Activated T-cell treated with anti-CD3 and anti-CD28 coated beads, Interleukin-2, amount 50 U/mL, for 48 hours (primary cell): Measurements from ENCODE around the gene ARHGEF10L.

Experiments used
- DNase-seq, 2 experiments: peaks; one replicate each; pipeline ENCODE4 v3.0.0-alpha.2; 2020

Gene ARHGEF10L

DNA sequence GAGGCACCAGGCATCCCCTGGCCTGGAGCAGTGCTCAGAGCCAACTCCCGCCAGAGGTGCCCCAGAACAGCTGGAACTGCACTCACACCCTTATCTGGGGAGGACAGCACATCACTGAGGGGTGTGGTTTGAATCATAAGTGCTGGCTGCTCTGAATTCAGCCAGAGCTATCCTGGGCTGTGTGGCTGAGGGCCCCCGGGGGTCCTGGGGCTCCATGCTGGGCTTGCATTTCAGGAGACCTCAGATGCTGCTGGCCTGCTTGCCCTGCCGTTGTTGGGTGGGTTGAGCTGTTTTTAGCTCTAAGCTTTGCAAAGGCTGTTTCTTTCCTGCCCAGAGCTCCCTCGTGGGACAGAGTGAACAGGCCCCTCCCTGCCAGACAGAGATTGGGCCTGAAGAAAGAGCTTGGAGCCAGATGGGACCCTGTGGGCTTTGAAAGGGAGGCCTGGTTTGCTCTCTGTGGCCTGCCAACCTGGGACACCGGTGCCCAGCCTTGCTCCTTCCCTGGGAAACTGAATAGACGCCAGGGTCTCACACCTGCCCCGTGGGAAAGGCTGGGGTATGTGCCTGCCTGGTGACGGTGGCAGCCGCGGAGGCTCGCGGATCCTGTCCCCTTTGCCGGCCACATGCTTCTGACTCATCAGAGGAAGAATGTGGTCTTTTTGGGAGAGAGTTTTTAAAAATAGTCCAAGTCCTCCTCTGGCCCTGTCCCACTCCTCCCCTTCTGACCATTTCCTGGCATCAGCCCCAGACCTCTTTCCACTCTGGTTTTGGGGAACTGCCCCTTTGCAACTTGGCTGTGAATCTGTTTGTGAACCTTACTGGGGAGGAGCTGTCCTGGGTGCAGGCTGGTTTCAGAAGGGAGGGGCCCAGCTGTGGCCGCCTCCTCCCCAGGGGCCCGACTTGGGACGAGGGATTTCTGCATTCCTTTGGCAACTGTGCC lies 30.0 kb downstream of the ARHGEF10L start:
- DNase-seq: no peak

DNA sequence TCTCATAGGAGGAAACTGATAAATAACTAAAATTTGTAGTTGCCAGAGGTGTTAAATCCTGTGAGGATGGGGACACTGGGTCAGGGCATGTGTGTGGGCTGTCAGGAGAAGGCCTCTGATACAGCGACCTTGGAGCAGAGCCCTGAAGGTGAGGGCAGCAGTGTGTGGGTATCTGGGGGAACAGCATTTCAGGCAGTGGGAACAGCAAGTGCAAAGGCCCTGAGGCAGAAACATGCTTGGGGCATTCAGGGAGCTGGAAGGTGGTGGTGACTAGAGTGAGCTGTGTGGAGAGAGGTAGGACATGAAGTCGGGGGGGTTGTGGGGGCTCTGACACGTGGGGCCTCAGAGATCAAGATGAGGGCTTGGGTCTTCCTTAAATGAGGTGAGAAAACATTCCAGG lies 30.7 kb downstream of the ARHGEF10L start:
- no peak for DNase-seq

DNA sequence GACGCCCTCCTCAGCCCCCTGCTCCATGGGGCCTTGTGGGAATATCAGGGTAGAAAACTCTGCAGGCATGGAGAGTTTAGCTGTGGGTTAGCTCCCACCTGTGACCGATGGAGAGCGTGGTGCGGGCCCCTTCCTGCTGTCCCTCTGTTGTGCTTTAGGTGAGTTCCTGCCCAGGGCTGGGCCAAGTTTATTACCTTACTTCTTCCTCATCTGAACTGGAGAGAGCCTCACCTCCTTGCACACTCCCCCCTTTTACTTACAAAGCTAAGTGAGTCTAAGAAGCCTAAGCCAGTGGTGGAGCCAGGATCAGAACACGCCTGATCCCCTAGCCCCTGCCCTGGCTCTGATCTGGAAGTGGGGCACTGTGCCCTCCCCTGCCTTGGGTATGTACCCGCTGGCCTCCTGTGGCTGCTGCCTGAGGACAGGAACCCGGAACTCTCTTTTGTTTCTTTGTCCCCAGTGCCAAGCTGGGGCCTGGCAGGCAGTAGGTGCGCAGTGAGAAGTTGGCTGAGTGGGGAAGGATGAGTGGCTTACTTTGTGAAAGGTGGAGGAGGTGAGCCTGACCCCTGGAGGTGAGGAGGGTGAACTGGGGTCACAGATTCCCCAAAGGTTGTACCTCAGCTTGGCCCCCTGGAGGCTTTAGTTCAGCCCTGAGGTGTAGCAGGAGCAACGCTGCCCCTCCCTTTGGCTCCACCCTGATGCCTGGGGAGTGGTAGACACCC lies 32.9 kb downstream of the ARHGEF10L start:
- DNase-seq: peak in 1 of 2 experiments; percentile 19

DNA sequence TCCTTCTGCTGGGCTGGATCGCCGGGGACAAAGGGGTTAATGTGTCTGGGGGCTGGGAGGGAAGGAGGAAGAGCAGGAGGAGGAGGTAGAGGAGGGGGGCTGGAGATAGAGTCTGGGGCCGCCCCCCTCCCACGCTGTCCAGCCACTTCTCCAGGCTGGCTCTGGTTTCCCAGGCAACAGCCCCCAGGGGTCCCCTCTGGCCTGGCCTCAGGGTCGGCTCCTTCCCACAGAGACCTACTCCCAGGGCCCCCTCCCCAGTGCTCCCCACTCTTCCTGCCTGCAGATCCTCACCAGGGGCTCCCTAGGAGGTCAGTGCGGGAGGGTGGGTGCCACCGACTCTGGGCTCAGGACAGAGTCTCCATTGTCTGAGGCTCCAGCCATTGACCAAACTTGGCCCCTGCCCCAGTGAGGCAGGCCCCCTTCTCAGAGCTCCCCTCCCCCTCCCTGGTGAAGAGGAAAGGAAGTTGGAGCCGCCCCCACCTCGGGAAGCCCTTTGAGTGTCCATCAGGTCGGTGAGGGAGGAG lies 34.1 kb downstream of the ARHGEF10L start:
- DNase-seq: no peak

DNA sequence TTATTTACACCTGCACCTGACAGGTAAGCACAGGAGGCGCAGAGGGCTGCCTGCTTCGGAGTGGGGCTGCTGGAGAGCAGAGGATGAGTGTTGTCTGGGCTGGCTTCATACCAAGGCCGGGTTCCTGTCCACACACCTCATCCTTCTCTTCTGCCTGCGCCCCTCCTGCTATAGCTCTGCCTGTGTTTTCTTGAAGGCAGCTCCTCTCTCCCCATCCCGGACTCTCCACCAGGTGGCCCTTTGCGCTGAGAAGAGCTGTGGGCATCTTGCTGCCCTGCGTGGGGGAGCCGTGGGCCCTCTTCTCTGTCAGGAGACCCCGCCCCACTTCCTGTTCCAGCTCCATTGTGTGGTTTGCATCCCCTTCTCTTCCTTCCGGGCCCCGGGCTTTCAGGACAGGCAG lies 35.0 kb downstream of the ARHGEF10L start:
- no peak for DNase-seq

DNA sequence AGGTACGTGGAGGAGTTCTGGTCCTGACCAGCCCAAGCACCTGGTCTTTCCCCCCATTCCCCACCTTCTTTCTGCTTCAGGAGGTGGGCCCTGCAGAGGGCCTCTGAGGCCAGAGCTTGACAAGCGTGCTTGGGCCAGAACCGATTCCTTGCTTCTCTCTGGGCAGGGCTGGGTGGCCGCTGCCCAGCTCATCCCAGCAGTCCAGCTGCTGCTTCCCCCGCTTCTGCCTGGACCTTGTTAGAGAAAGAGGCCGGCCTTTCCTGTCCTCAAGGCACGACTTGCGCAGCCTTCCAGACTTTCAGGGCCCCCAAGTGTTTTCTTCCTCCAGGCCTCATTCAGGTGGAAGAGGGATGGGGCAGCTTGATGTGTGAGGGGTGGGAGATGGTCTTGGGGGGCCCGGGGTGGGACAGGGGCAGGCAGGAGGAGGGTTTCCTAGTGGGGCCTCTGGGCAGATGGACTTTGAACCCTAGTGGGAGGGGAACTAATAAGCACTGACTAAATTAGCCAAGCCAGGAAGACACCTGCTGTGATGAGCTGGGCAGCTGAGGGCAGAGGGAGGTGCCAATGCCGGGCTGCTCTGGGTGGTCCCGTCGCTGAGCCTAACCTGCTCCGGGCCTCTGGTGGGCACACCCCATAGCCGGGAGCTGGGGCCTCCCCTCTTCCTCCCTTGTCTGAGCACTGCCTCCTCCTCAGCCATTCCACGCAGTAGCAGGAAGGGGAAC lies 36.5 kb downstream of the ARHGEF10L start:
- DNase-seq: no peak

DNA sequence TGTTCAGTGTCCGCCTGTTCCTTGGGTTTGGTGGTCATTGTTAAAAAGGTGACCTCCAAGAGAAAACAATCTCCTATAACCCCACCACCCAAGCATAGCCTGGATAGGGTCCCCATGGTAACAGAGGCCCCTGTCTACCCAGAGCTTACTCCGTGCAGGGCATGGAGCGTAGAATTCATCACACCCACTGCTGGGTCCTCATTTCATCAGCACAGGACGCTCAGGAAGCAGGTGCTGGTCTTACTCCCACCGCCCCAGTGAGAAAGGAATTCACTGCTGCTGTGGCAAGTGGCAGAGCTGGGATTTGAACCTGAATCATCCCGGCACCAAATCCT lies 37.0 kb downstream of the ARHGEF10L start:
- no peak for DNase-seq

DNA sequence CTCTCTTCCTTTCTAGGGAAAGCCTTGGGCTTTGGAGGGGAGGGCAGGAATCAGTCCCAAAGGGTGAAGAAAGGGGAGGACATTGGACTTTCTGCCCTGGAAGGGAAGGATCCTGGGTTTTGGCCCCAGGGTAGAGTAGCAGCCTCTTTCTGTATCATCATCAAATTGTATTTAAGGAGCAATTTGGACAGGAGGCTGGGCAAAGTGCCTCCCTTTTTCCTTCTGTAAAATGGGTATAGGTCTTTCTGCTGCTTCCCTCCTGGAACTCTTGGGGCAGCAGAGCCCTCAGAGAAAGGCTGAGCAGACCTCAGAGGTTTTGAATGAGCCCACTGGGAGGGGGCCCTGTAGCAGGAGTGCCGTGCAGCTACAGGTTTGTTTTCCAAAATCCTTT lies 38.4 kb downstream of the ARHGEF10L start:
- DNase-seq: no peak

DNA sequence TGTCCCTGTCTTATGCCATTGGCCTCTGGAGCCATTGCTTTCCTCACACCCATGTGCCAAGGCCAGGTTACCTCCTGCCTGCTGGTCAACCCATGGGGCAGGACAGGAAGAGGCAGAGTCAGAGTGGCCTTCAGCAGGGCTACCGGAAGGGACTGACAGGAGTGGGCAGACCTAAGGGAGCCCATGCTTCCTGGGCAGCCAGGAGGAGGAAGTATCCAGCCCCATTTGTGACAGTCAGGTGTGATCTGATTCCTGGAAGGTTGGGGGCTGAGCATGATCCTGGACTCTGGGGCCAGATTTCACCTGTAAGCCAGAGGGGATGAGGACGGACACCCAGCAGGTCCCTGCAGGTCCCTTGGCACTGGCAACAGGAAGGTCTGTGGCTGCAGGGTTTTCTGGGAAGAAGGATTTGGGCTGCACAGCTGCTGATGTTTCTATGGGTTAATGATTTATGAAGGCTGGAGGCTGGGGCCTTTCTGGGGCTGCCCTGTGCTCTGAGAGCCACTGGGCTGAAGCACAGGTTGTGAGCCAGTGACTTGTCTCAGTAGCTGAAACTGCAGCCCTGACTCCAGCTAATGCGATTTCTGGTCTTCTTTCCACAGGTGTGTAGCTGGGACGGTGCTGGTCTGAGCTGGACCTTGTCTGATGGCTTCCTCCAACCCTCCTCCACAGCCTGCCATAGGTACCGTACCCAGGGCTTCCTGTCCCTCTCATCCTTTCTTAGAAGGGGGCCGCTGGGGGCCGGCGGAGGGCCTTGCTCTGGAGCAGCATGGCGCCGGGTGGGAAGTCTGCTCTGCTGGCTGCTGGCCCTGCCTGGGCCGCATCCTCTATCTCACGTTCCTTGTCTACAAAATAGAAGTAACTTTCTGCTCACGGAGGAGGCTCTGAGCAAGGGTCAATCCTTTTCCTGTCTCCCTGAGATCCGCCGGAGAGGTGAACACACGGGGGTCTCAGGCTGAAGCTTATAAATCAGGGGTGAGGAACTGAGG lies 40.7 kb downstream of the ARHGEF10L start:
- no peak for DNase-seq

DNA sequence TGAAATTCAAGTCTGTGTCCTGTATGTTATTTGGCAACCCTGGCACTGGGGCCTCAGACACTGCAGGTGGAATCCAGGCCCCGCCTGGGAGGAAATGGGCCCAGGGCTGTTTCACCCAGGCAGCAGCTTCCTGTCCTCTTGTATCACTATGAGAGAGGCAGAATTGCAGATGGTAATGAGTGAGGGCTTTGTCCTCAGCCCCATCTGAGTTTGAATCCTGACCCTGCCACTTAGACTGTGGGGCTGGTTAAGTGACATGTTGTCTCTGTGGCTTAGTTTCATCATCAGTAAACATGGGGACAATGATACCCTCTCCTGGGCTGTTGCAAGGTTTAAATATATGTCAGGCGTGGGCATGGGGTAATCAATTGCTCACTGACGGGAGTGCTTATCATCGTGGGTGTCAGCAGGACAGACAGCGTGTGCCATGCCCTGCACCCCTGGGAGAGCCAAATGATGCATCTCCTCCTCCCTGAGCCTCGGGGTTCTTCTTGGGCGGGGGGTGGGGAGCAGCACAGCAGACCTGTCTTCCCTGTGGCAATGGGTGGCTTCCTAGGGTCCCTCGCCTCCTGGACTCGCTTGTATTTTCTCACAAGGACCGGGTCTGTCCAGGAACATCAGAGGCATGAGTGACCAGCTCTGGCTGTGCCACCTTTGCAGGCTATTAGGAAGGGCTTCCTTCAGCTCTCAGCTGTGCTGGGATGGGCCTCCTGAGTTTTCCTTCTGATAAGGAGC lies 42.1 kb downstream of the ARHGEF10L start:
- DNase-seq: no peak

DNA sequence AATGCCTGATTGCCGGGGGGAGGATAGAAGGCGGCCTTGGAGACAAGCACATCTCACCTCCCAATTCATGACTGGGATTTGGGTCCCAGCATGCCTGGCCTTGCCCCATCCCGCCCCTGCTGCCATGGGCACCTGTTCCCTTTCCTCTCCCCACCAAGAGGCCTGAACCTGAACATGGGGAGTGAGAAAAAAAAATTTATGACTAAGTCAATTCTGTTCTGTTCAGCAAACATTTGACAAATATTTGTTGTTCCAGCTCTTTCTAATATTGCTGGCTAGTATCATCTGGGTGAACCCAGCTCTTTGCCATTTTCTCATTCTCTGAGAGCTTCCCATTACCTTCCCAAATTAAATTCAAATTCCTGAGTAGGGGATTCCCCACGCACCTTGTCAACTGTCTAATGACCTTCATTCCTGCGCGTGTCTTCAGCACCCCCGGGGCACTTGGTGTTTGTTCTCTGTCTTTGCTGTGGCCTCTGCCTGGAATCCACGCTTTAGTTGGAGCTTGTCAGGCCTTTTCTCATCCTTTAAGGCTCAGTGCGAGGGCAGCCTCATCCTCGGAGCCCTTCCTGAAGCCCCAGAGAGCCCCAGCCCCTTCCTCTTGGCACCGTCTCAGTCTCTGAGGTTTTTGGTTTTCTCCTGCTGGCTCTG lies 42.8 kb downstream of the ARHGEF10L start:
- DNase-seq: no peak

DNA sequence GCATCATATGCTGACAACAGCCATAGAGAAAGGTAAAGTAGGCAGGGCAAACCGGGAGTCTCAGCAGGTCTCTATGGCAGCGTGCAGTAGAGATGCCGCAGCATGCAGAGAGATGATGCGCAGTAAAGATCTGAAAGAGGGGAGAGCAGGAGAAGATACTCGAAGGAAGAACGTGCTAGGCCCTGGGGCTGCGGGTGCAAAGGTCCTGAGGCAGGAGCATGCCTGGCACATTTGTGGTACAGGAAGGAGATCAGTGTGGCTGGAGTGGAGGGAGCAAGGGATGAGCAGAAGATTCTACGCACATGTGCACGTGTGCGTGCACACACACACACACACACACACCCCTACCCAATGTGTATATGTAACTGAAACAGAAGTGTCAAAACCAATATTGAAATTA lies 45.0 kb downstream of the ARHGEF10L start:
- DNase-seq: no peak

DNA sequence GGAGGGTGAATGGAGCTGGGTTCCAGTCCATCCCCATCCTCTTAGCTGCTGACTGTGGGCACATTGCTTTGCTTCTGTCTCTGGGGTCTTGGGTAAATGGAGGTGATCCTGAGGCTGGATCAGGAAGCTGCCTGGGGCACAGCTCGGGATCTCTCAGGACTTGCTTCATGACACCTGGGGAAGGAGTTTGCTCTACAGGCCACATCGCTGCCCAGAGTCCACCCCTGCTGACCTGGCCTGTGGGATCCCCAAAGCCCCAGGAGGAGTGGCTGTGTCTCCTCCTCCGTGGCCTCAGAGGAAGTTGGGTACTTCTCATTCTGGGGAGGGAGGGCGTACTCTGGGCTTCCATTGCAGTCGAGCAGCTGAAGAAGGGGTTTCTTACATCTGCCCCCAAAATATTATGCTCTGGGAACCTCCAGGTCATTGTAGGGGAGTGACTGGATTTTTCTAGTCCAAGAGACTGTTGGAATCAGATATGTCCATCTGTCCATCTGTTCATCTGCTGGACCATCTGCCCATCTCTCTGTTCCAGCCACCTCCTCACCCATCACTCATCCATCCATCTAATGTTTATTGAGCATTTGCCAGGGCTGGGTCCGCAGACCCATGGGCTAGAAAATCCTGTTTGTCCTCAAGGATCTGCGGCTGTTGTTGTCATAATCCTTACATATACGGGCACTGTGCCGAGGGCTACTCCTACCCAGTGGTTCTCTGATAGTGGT lies 45.9 kb downstream of the ARHGEF10L start:
- DNase-seq: no peak

DNA sequence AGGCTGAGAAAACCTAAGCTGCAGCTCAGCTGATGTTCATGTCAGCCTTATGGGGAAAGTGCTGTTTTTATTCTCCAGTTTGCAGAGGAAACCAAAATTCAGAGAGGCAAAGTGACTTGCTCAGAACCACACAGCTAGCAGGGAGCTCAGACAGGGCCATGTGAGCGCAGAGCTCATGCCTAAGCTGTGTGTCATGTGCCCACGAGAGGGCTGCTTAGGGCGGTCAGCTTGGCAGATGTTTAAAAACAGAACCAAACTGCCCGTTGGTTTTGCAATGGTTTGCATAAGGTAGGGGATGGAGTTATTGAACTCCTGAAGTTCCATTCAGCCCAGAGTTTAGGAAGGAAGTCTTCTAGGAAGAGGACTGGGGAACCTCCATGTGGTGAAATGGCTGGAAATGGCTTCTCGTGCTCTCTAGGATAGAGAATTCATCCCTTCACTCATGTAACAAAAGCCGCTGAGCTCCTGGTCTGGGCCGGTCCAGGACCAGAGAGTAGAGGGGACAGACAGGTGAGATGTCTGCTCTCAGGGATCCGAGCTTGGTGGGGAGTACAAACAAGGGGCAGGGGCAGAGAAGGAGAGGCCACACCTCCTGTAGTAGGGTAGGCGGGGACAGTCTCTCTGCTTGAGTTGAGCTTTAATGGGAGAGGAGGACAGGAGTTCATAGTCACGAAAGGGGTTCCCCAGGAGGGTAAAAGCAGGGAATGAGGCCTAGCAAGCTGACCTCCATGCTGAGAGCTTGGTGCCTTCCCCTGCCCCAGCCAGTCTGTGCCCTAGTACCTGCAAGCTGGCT lies 46.9 kb downstream of the ARHGEF10L start:
- DNase-seq: no peak

DNA sequence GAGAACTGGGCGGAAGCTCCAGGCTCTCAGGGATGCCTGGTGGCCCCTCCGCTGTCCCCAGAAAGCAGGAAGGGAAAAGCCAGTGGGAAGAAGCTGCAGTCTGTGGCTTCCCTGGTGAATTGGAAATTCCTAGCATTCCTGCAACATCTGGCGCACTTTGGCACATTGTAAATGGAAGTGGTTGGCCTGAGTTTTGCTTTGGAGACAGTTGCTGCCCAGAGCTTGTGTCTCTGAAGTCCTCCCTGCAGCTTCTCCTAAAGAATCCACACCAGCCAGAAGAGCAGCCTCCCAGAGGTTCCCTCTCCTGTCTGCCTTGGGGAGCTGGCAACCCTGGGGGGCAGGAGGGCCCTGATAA lies 48.2 kb downstream of the ARHGEF10L start:
- DNase-seq: no peak

DNA sequence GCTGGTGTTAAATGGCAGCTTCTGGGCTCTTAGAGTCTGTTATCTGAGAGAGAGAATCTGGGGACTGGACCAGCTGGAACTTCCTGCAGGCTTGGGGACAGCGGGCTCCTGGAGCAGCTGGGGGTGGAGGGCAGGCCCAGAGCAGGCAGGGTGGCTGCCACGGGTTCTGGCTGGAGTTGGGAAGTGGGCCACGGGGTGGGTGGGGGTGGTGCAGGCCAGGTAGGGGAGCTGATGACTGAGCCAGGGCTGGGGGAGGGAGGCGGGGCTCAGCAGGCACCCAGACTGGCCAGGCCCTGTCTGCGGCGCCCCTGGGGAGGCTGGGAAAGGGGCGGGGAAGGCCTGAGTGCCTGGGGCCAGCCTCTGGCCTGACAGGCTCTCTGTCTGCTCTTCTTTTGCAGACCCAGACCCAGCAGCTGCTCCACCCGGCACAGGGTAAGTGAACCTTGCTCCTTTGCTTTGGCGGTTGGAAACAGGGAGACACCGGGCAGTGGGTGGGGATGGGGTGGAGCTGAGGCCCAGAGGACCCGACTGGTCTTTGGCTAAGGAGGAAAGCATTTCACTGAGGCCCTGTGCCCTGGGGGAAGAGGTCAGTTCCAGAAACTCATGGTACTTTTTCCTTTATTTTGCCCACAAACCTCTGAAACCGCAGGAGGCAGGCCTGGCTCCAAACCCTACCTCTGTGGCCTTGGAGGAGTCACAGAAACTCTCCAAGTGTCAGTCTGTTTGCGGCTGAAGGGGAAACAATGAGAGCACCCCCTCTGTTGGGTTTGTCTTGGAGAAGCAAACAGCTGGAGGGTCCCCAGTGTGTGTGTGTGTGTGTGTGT lies 48.8 kb downstream of the ARHGEF10L start:
- no peak for DNase-seq

DNA sequence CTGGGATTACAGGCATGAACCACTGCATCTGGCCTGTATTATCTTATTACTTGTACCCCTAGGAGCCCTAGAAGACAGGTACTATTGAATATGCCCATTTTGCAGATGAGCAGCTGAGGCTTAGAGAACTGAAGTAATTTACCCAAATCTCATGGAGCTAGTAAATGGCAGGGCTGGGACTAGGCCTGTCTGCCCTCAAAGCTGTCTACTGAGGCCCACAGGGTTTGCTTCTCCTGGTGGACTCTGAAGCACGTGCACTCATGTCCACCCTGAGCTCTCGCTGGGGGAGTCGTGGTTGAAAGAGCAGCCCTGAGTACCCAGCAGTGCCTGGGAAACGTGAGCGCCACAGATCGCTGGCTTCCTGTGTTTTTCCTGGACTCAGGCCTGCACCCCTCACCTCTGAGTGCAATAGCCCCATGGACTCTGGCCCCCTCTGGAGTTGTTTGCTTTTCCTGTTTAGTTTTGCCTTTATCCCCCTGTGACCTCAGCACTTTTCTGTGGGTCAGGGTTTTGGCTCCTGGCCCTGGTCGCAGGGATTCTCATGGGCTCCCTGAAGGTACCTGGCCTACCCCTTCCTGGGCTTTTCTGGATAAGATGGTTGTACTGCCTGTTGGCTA lies 52.4 kb downstream of the ARHGEF10L start:
- no peak for DNase-seq

DNA sequence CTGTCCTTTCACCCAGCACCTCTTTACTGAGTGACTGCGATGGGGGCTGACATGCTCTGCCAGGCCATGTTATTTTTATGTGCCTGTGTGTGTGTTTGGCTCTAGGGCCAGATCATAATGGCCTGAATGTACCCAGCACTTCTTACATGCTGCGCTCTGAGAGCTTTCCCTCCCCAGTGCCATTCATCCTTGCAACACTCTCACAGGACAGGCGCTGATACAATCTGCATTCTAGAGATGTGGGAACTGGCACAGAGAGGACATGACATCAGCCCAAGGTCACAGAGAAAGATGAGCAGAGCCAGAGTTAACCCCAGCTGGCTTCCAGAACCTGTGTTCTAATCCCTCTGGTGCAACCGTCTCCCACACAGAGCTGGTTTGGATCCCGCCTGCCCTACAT lies 54.5 kb downstream of the ARHGEF10L start:
- DNase-seq: no peak
